ENCODE data around the gene ARVCF. TPM values are rescaled to one million over a fixed set of nuclear protein-coding genes. Genes with fewer than 3 reads are reported as not detected.

Gene ARVCF
- total and polyA plus RNA-seq, 4 donors: 15.4 to 102 (median 62.1) TPM

DNA sequence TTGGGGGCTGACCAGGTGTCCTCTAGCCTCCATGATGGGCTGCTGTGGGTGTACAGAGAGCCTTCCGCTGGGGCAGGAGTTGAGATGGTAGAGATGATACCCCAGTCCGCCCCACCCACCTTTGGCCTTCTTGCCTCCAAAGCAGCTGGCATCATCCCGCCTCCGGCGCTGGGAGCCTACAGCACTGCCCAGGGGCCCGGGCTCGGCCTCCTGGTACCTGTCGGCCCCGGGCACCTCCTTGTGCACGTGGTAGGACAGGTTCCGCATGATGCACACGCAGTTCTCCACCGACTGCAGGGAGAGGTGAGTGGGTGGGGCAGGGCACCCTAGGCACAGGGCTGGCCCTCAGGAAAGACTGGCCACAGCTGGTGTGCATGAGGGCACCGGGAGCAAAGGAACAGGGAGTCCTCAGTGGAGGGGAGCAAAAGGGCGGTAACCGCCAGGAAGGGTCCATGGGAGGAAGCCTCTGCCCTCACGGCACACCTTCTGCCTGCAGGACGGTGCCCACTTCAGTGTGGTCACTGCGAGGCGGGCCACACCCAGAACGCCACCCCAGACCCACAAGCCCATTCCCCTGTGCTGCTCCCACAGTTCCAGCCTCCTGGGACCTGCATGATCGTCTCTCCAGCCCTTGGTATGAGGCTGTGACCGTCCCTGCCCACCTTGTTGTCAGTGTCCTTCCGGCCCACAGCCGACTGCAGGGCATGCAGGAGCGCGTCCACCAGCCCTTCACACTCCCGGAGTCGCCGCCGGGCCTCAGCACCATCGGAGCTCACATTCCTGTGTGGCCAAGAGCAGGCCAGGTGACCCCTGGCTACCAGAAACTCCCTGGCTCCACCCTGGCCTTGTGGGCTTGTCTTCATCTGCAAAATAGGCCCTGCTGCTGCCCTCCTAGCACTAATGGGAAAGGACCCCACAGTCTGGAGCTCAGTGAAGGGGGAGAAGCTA lies 39.1 kb downstream of the ARVCF start:
- Histone ChIP-seq H3K9me3 (ENCODE audit: control insufficient read depth, low read length) (no peaks in the 10 kb centered on the region), H3K27me3 (ENCODE audit: control insufficient read depth in 1 of 2, insufficient read depth in 2 of 2, low read length in 1 of 2) (no peaks in the 10 kb centered on the region), H3K4me3 (ENCODE audit: low read length in 2 of 2) (no peak overlapping the region), H3K4me1 (ENCODE audit: control insufficient read depth in 1 of 2, insufficient read depth in 2 of 2, low read length in 2 of 2) (no peaks in the 10 kb centered on the region), H3K36me3 (ENCODE audit: control insufficient read depth in 1 of 2, insufficient read depth in 2 of 2, low read length in 1 of 2) (peaks cover 0 to 8% of the 10 kb centered on the region in 2 donors), H3K27ac (ENCODE audit: low read depth in 1 of 2, low read length in 2 of 2) (no peak overlapping the region)
- no peak for ATAC-seq (ENCODE audit: low FRiP score)
- intact Hi-C loops (cut with DNase I): loop anchor here in 1 of 2 donors (10.0 kb wide), 1 partner anchor 107 kb away; the partner anchor contains the start of gene DGCR8
- no peak for DNase-seq
- WGBS, 2 donors: 88 to 92% methylated on average over 32 of the region's 32 CpGs

DNA sequence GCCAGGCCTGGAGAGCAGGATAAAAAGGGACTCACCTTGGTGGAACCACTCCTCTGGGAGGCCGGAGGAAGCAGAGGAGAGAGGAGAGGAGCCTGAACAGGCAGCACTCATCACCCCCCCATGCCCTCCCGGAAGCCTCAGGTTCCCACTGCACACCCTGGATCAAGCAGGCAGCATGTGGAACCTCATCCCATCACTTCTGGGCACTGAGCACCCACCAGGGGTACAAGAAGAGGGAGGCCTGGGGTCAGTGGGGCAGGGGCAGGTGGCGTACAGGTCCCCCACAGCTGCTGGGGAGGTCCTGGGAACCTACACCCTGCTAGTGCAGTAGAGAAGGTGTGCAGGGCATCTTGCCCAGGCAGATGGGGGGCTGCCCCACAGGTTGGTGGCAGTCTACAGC lies 40.0 kb downstream of the ARVCF start:
- 86 to 88% methylated on average over 3 of the region's 3 CpGs for WGBS, 2 donors
- no peaks in the 10 kb centered on the region for H3K9me3 ChIP-seq (ENCODE audit: control insufficient read depth, low read length)
- no peaks in the 10 kb centered on the region for H3K4me1 ChIP-seq (ENCODE audit: control insufficient read depth in 1 of 2, insufficient read depth in 2 of 2, low read length in 2 of 2)
- DNase-seq (no peak), ATAC-seq (ENCODE audit: low FRiP score) (no peak)
- no peaks in the 10 kb centered on the region for H3K27me3 ChIP-seq (ENCODE audit: control insufficient read depth in 1 of 2, insufficient read depth in 2 of 2, low read length in 1 of 2)
- H3K27ac ChIP-seq (ENCODE audit: low read depth in 1 of 2, low read length in 2 of 2): no peak overlapping the region
- intact Hi-C loops (cut with DNase I): loop anchor here in 1 of 2 donors (10.0 kb wide), 1 partner anchor 108 kb away; the partner anchor contains the start of gene DGCR8
- H3K36me3 ChIP-seq (ENCODE audit: control insufficient read depth in 1 of 2, insufficient read depth in 2 of 2, low read length in 1 of 2): peaks cover 0 to 8% of the 10 kb centered on the region in 2 donors
- H3K4me3 ChIP-seq (ENCODE audit: low read length in 2 of 2): no peak overlapping the region

DNA sequence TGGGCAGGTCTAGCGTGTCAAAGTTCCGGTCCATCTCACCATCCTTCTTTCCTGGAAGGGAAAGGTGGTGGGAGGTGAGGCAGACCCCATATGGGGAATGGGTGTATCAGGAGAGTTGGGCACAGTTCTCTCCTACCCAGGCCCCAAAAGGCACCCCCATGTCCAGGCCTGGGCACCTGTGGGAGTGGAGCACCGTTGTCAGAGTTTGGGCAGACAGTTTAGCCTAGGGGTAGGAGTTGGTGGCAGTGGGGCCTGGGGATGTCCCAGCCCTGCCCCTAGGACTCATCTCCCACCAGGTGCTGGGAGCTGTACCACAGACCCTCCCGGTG lies 41.0 kb downstream of the ARVCF start:
- H3K36me3 ChIP-seq (ENCODE audit: control insufficient read depth in 1 of 2, insufficient read depth in 2 of 2, low read length in 1 of 2): peaks cover 0 to 8% of the 10 kb centered on the region in 2 donors
- ATAC-seq (ENCODE audit: low FRiP score) (no peak), DNase-seq (no peak)
- H3K27me3 ChIP-seq (ENCODE audit: control insufficient read depth in 1 of 2, insufficient read depth in 2 of 2, low read length in 1 of 2): no peaks in the 10 kb centered on the region
- no peak overlapping the region for H3K27ac ChIP-seq (ENCODE audit: low read depth in 1 of 2, low read length in 2 of 2)
- H3K9me3 ChIP-seq (ENCODE audit: control insufficient read depth, low read length): no peaks in the 10 kb centered on the region
- H3K4me1 ChIP-seq (ENCODE audit: control insufficient read depth in 1 of 2, insufficient read depth in 2 of 2, low read length in 2 of 2): no peaks in the 10 kb centered on the region
- WGBS, 2 donors: 84 to 87% methylated on average over 4 of the region's 4 CpGs
- H3K4me3 ChIP-seq (ENCODE audit: low read length in 2 of 2): no peak overlapping the region
- intact Hi-C loops (cut with DNase I): loop anchor here in 1 of 2 donors (10.0 kb wide), 1 partner anchor 109 kb away; the partner anchor contains the start of gene DGCR8

DNA sequence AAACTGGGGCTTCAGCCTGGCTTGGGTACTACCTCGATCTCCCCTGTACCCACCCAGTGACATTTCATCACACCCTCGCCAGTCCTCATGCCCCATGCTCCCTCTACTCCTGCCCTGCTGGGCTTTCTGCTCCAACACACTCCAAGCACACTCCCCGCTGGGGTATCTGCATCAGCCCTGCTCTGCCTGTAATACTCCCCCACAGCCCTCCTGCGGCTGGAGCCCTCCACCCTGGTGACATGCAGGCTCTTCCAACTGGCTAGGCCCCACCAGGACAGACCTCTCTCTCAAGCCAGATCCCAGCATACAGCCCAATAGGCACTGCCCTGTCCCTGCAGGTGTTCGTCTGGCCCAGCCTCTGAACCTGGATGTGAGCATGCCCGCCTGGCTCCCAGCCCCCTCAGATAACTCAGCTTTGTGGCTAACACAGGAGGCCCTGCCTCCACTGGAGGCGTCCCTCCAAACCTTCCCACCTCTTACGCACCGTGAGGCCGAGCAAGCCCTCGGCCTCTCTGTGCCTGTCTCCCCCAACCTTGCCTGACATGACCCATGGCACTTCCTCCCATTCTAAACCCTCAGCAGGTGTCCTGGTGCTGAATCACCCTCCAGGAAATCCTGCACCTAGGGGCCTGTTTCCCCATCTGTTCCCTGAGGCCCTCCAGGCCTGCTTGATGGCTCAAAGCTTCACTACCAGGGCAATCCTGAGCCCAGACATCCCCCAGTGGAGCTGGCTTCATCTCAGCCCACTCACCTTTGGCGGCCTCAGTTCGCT lies 41.5 kb downstream of the ARVCF start:
- H3K27ac ChIP-seq (ENCODE audit: low read depth in 1 of 2, low read length in 2 of 2): peak overlapping the region in 1 of 2 donors; percentile 4
- no peak for DNase-seq
- no peaks in the 10 kb centered on the region for H3K4me1 ChIP-seq (ENCODE audit: control insufficient read depth in 1 of 2, insufficient read depth in 2 of 2, low read length in 2 of 2)
- H3K4me3 ChIP-seq (ENCODE audit: low read length in 2 of 2): no peak overlapping the region
- no peak for ATAC-seq (ENCODE audit: low FRiP score)
- intact Hi-C loops (cut with DNase I): loop anchor here in 1 of 2 donors (10.0 kb wide), 1 partner anchor 110 kb away; the partner anchor contains the start of gene DGCR8
- no peaks in the 10 kb centered on the region for H3K9me3 ChIP-seq (ENCODE audit: control insufficient read depth, low read length)
- H3K27me3 ChIP-seq (ENCODE audit: control insufficient read depth in 1 of 2, insufficient read depth in 2 of 2, low read length in 1 of 2): no peaks in the 10 kb centered on the region
- H3K36me3 ChIP-seq (ENCODE audit: control insufficient read depth in 1 of 2, insufficient read depth in 2 of 2, low read length in 1 of 2): peaks cover 0 to 8% of the 10 kb centered on the region in 2 donors
- WGBS, 2 donors: 74 to 80% methylated on average over 13 of the region's 13 CpGs

DNA sequence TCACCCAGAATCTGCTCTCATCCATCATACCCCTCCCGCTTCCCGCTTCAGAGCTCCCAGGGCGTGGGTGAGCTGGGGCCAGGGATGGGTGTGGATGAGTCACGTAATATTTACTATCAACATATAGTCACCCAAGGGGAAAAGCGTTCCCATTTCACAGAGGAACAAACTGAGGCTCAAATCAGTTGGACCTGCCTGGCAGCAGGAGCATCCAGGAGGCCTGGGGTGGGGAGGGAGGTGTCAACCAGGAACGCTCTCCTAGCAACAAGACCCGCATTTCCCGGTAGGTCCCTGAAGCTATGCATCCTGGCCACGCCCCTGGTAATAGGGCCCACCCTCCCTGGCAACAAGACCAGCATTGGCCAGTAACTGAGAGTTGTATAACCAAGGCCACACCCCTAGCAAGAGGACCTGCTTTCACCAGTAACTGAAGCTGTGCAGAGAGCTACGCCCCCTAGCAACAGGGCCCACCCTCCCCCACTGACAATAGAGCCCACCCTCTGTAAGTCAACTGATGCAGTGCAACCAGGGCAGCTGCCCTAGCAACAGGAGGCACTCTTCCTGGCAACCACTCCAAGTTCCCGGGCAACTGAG lies 42.3 kb downstream of the ARVCF start:
- ATAC-seq (ENCODE audit: low FRiP score): no peak
- H3K9me3 ChIP-seq (ENCODE audit: control insufficient read depth, low read length): no peaks in the 10 kb centered on the region
- 60 to 63% methylated on average over 11 of the region's 11 CpGs for WGBS, 2 donors
- H3K27ac ChIP-seq (ENCODE audit: low read depth in 1 of 2, low read length in 2 of 2): no peak overlapping the region
- no peak overlapping the region for H3K4me3 ChIP-seq (ENCODE audit: low read length in 2 of 2)
- no peaks in the 10 kb centered on the region for H3K4me1 ChIP-seq (ENCODE audit: control insufficient read depth in 1 of 2, insufficient read depth in 2 of 2, low read length in 2 of 2)
- H3K27me3 ChIP-seq (ENCODE audit: control insufficient read depth in 1 of 2, insufficient read depth in 2 of 2, low read length in 1 of 2): no peaks in the 10 kb centered on the region
- no peak for DNase-seq
- peaks cover 0 to 8% of the 10 kb centered on the region in 2 donors for H3K36me3 ChIP-seq (ENCODE audit: control insufficient read depth in 1 of 2, insufficient read depth in 2 of 2, low read length in 1 of 2)
- intact Hi-C loops (cut with DNase I): loop anchor here in 1 of 2 donors (10.0 kb wide), 1 partner anchor 110 kb away; the partner anchor contains the start of gene DGCR8

DNA sequence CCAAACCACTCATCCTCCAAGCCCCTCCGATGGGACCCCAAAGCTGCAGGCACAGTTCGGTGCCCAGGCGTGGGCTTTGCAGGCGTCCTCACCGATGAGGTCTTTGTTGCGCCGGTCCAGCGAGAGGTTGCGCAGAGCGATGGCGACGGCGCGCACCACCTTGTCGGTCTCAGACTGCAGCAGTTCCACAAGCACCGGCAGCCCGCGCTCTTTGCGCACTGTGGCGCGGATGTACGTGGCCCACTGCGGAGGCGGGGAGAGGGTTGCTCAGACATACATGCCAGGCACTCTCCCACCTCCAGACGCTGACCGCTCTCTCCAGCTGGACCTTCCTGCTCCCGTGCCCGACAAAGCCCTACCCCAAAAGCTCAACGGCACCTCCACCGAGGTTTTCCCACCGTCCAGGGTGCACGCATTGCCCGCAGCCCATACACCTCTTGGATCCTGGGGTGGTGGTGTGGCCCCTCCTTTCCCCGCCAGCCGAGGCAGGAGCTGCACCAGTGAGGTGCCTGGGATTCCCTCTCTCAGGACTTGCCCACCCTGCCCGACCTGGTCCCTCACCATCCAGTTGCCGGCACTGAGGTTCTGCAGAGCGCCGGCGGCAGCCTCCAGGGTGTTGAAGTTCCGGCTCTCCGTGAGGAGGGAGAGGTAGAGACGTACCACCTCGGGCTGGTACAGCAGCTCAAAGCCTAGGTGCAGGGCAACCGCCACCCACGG lies 42.9 kb downstream of the ARVCF start:
- ATAC-seq (ENCODE audit: low FRiP score) (no peak), DNase-seq (no peak)
- H3K4me3 ChIP-seq (ENCODE audit: low read length in 2 of 2): no peak overlapping the region
- WGBS, 2 donors: 93 to 94% methylated on average over 42 to 46 of the region's 46 CpGs
- intact Hi-C loops (cut with DNase I): loop anchor here in 1 of 2 donors (10.0 kb wide), 1 partner anchor 111 kb away; the partner anchor contains the start of gene DGCR8
- H3K27me3 ChIP-seq (ENCODE audit: control insufficient read depth in 1 of 2, insufficient read depth in 2 of 2, low read length in 1 of 2): no peaks in the 10 kb centered on the region
- H3K9me3 ChIP-seq (ENCODE audit: control insufficient read depth, low read length): no peaks in the 10 kb centered on the region
- H3K36me3 ChIP-seq (ENCODE audit: control insufficient read depth in 1 of 2, insufficient read depth in 2 of 2, low read length in 1 of 2): peaks cover 0 to 6% of the 10 kb centered on the region in 2 donors
- no peak overlapping the region for H3K27ac ChIP-seq (ENCODE audit: low read depth in 1 of 2, low read length in 2 of 2)
- no peaks in the 10 kb centered on the region for H3K4me1 ChIP-seq (ENCODE audit: control insufficient read depth in 1 of 2, insufficient read depth in 2 of 2, low read length in 2 of 2)

DNA sequence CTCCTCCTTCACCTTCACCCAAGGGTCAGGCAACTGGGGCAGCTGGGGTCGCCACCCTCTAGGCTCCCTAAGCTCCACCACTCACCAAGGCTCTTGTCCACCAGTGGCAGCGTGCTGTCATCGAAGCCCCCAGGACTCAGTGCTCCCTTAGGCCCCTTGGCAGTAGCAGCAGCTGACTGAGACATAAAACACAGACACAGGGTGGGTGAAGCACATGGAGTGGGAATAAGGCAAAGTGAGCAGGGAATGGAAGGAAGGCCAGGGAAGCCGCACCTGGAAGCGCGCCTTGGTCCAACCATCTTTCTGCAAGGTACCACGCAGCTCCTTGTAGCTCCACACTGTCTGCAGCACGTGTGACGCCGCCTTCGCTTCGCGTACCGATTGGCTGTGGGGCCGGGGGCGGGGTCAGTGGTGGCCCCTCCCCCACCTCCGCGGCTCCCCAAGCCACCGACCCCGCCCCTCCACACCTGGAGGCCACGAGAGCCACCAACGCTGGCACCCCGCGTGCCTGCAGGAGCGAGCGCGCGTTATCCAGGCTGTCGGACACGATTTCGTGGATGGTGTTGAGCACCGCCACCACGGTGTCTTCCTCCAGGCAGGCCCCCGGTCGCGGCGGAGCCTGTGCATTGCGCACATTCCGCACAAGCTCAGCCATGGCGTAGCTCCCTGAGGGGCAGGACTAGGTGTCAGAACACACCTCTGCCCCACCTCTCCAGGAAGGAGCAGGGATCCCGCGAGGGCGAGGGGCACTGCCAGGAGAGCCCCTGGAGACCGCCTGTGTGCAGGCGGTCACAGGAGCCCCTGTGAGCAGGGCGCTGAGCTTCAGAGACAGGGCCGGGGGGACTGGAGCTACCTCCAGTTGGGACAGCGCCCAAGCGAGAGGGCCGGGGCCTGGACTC lies 43.7 kb downstream of the ARVCF start:
- intact Hi-C loops (cut with DNase I): loop anchor here in 1 of 2 donors (10.0 kb wide), 1 partner anchor 112 kb away; the partner anchor contains the start of gene DGCR8
- Histone ChIP-seq H3K27ac (ENCODE audit: low read depth in 1 of 2, low read length in 2 of 2) (no peak overlapping the region), H3K27me3 (ENCODE audit: control insufficient read depth in 1 of 2, insufficient read depth in 2 of 2, low read length in 1 of 2) (no peaks in the 10 kb centered on the region), H3K4me1 (ENCODE audit: control insufficient read depth in 1 of 2, insufficient read depth in 2 of 2, low read length in 2 of 2) (no peaks in the 10 kb centered on the region), H3K4me3 (ENCODE audit: low read length in 2 of 2) (no peak overlapping the region), H3K9me3 (ENCODE audit: control insufficient read depth, low read length) (no peaks in the 10 kb centered on the region), H3K36me3 (ENCODE audit: control insufficient read depth in 1 of 2, insufficient read depth in 2 of 2, low read length in 1 of 2) (peaks cover 0 to 7% of the 10 kb centered on the region in 2 donors)
- DNase-seq (no peak), ATAC-seq (ENCODE audit: low FRiP score) (no peak)
- 89 to 90% methylated on average over 48 to 50 of the region's 50 CpGs for WGBS, 2 donors
